Ovary (tissue), 9 donors: ENCODE data around the gene TXNRD2. TPM values are rescaled to one million over a fixed set of nuclear protein-coding genes. Genes with fewer than 3 reads are reported as not detected.

Experiments
- DNase-seq, 5 donors: peaks; one replicate each; pipeline ENCODE4 v3.0.0-alpha.2; 2019 to 2020
- H3K27ac ChIP-seq, 2 donors: fragments of 200-600 bp; one replicate each; pipeline versions ENCODE4 v1.5.1 to v1.8.0; 2019 to 2022
- H3K27me3 ChIP-seq: fragments of 200-600 bp; one replicate; pipeline ENCODE4 v1.8.0; 2022
- H3K36me3 ChIP-seq: fragments of 200-600 bp; sonication (generic); one replicate; pipeline ENCODE4 v1.5.1; 2019
- H3K4me1 ChIP-seq: one replicate; pipeline ENCODE4 v1.8.1; 2013; ENCODE audit warnings: mild to moderate bottlenecking, moderate library complexity; ENCODE audit not compliant: insufficient read depth
- H3K4me3 ChIP-seq: fragments of 200-600 bp; sonication (generic); one replicate; pipeline ENCODE4 v1.5.1; 2017
- H3K9me3 ChIP-seq, 2 donors: fragments of 200-600 bp in 1 of 2; sonication (generic) in 1 of 2; one replicate each; pipeline versions ENCODE4 v1.5.1 to v1.8.1; 2013 to 2019; ENCODE audit warnings: mild to moderate bottlenecking in 1 of 2, moderate library complexity in 1 of 2
- EP300 ChIP-seq: sonication (generic); formaldehyde crosslinking; IDR thresholded peaks from one replicate; pipeline ENCODE4 v1.6.1; 2017; ENCODE audit warnings: antibody characterized with exemption
- POLR2A ChIP-seq: fragments of 450-650 bp; IDR thresholded peaks from one replicate; pipeline ENCODE4 v1.6.1; 2017; ENCODE audit warnings: antibody characterized with exemption, mild to moderate bottlenecking, moderate library complexity
- WGBS, 3 donors: extraction: QIAGEN DNeasy Blood & Tissue Kit in 1 of 3; methylation state at CpG; one replicate each; pipeline versions ENCODE4 v1.1.5 to v1.1.7; 2013 to 2017; 5-methylcytosine and 5-hydroxymethylcytosine counted together
- intact Hi-C, 4 donors: fragments of 100-400 bp; cut with DNase I; formaldehyde crosslinking; loops; one replicate each; pipeline versions ENCODE4 v1.11.0 to v1.15.1; 2022 to 2023
- polyA plus RNA-seq, 2 donors: library from polyadenylated mRNA; stranded (reverse); fragments of 200-250 nt in 1 of 2; fragments of 350-450 nt in 1 of 2; fragmentation: Illumina TruSeq in 1 of 2; extraction: RNeasy Lipid Tissue Mini Kit (QIAGEN cat#74804) in 1 of 2; gene quantifications; one replicate each; pipeline ENCODE4 v1.2.3, GENCODE V29; 2013 to 2014
- total RNA-seq, 7 donors: library from RNA; depleted of rRNA in 2 of 7; stranded (reverse); fragments of >200 nt in 2 of 7; fragmentation: NEBNext Ultra II Directional in 3 of 7; extraction: Animal tissue kit (Norgen Biotek cat#: 25700) in 3 of 7; gene quantifications; one replicate each; pipeline versions ENCODE4 v1.1.0 to v1.2.4, GENCODE V29; 2016 to 2023
- TF ChIP-seq, protein P1 (sequence below), 3 donors: fragments of 450-650 bp in 2 of 3; fragments of 200-600 bp in 1 of 3; IDR thresholded peaks; one replicate each; pipeline versions ENCODE4 v1.5.1 to v1.8.0; 2016 to 2022; ENCODE audit warnings: antibody characterized with exemption in 3 of 3, mild to moderate bottlenecking in 1 of 3
- donor health status: DM: no; HTN: no; CAD: no; lungs with moderate emphysema.
- donor health status: DM: no; HTN: no; CAD: no.
- donor health status: Bipolar disorder and iron deficiency.
- donor health status: DM: yes; HTN: yes; CAD: no.
- donor health status: DM: no; HTN: no; CAD: no.
- donor health status: DM: yes; HTN: yes; CAD: no.

TXNRD2 gene
- total and polyA plus RNA-seq, 9 donors, result 21.3 to 37.8 (median 26.9) TPM

- H3K27me3 ChIP-seq, result no peaks in the 10 kb centered on the region
- no peak overlapping the region for H3K4me3 ChIP-seq
- 95 to 97% (median 96%) methylated on average over 23 of the region's 23 CpGs for WGBS, 3 donors
- intact Hi-C loops, result no loop called here
- peak in 1 of 5 donors; percentile 16 for DNase-seq
- H3K9me3 ChIP-seq, result no peaks in the 10 kb centered on the region
- H3K27ac ChIP-seq, result no peak overlapping the region
- TF ChIP-seq, protein P1, sequence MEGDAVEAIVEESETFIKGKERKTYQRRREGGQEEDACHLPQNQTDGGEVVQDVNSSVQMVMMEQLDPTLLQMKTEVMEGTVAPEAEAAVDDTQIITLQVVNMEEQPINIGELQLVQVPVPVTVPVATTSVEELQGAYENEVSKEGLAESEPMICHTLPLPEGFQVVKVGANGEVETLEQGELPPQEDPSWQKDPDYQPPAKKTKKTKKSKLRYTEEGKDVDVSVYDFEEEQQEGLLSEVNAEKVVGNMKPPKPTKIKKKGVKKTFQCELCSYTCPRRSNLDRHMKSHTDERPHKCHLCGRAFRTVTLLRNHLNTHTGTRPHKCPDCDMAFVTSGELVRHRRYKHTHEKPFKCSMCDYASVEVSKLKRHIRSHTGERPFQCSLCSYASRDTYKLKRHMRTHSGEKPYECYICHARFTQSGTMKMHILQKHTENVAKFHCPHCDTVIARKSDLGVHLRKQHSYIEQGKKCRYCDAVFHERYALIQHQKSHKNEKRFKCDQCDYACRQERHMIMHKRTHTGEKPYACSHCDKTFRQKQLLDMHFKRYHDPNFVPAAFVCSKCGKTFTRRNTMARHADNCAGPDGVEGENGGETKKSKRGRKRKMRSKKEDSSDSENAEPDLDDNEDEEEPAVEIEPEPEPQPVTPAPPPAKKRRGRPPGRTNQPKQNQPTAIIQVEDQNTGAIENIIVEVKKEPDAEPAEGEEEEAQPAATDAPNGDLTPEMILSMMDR (IDR thresholded peaks at IDR 0.05), result no peak
- TF ChIP-seq POLR2A (no peak), EP300 (no peak)
- peaks cover 12% of the 10 kb centered on the region for H3K4me1 ChIP-seq
- H3K36me3 ChIP-seq, result no peaks in the 10 kb centered on the region
Measured at GRCh38 chr22:19895160-19895849, 46.3 kb downstream of the TXNRD2 start.

- DNase-seq, result no peak
- H3K4me3 ChIP-seq, result no peak overlapping the region
- no peaks in the 10 kb centered on the region for H3K27me3 ChIP-seq
- H3K27ac ChIP-seq, result no peak overlapping the region
- no peaks in the 10 kb centered on the region for H3K36me3 ChIP-seq
- intact Hi-C loops, result loop anchor here in 1 of 4 donors (5.0 kb wide), 1 partner anchor 41 kb away; the partner anchor contains the start of genes GNB1L and RTL10
- TF ChIP-seq POLR2A, result no peak
- TF ChIP-seq EP300, result no peak
- TF ChIP-seq, protein P1 (IDR thresholded peaks at IDR 0.05), result no peak
- H3K9me3 ChIP-seq, result no peaks in the 10 kb centered on the region
- peaks cover 12% of the 10 kb centered on the region for H3K4me1 ChIP-seq
- WGBS, 3 donors, result 91 to 94% (median 93%) methylated on average over 11 to 15 of the region's 15 CpGs
Measured at GRCh38 chr22:19893363-19893762, 48.3 kb downstream of the TXNRD2 start.

- TF ChIP-seq POLR2A (no peak), EP300 (no peak)
- TF ChIP-seq, protein P1 (IDR thresholded peaks at IDR 0.05), result no peak
- H3K36me3 ChIP-seq, result no peaks in the 10 kb centered on the region
Measured at GRCh38 chr22:19892925-19893324, 48.7 kb downstream of the TXNRD2 start.

DNA sequence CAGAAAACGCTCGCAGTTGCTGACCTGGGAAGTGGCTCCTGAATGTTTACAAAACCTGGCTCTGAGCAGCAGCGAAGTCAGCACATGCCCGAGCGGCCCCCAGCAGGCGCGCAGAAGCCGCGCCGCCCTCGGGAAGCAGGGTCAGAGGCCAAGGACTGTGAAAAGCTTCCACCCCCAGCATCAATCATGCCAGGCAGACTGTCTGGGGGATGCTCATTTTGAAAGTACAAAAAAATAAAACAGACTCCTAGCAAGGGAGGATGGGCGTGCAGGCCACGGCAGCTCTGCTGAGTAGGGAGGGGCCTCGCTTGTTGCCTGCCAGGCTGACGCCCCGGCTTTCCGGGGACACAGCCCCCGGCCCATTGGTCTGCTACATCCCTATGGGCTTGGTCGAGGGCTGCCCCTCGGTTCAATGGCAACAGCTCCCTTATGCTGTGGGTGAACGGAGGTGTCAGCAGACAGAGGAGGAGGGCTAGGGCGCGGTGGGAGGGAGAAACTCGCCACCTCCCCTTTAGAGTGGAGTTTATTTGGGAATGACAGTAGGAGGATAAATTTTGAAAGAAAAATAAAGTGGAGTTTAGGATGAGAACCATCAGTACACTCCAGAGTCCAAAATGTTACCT is 49.2 kb downstream of the TXNRD2 start:
- DNase-seq, result peak; percentile 54 to 81 (median 76)
- H3K27ac ChIP-seq, result peak overlapping the region in 1 of 2 donors; percentile 62
- H3K36me3 ChIP-seq, result no peaks in the 10 kb centered on the region
- no peak overlapping the region for H3K4me3 ChIP-seq
- intact Hi-C loops, result loop anchor here in 1 of 4 donors (5.0 kb wide), 1 partner anchor 40 kb away; the partner anchor contains the start of genes GNB1L and RTL10
- H3K27me3 ChIP-seq, result no peaks in the 10 kb centered on the region
- peaks cover 12% of the 10 kb centered on the region for H3K4me1 ChIP-seq
- H3K9me3 ChIP-seq, result no peaks in the 10 kb centered on the region
- 6 to 15% (median 9%) methylated on average over 24 of the region's 24 CpGs for WGBS, 3 donors
- TF ChIP-seq, protein P1 (IDR thresholded peaks at IDR 0.05), result no peak
- TF ChIP-seq EP300 (no peak), POLR2A (no peak)

More at GRCh38 chr22:19892925-19893324, 48.7 kb downstream of the TXNRD2 start:
- H3K4me3 ChIP-seq, result no peak overlapping the region
- no peak for DNase-seq
- 60 to 66% (median 61%) methylated on average over 13 of the region's 13 CpGs for WGBS, 3 donors
- no peaks in the 10 kb centered on the region for H3K27me3 ChIP-seq
- intact Hi-C loops, result loop anchor here in 1 of 4 donors (5.0 kb wide), 1 partner anchor 41 kb away; the partner anchor contains the start of genes GNB1L and RTL10
- peaks cover 12% of the 10 kb centered on the region for H3K4me1 ChIP-seq
- no peaks in the 10 kb centered on the region for H3K9me3 ChIP-seq
- H3K27ac ChIP-seq, result no peak overlapping the region
